Activated T-cell treated with anti-CD3 and anti-CD28 coated beads for 4 hours (primary cell): Measurements from ENCODE around the gene S100A12.

Experiments
- DNase-seq: peaks from one replicate; pipeline ENCODE4 v3.0.0-alpha.2; 2020

S100A12 gene

DNA sequence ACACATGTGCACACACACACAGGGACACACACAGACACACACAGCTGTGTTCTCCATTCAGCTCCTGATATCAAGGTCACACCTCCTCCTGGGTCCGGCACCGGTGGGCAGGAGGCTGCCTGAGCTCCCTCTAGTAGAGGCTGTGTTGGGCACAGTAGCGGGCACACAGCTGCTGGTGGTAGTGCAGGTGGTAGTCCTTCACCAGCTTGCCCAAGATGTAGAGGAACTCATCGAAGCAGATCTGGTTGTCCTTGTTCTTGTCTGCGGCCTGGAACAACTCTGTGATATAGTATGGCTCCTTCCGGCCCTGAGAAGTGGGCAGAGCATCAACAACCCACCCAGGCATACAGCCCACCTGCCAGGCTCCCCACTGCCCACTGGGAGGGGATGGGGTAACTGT, 21.0 kb upstream of the S100A12 start:
- DNase-seq, result no peak

DNA sequence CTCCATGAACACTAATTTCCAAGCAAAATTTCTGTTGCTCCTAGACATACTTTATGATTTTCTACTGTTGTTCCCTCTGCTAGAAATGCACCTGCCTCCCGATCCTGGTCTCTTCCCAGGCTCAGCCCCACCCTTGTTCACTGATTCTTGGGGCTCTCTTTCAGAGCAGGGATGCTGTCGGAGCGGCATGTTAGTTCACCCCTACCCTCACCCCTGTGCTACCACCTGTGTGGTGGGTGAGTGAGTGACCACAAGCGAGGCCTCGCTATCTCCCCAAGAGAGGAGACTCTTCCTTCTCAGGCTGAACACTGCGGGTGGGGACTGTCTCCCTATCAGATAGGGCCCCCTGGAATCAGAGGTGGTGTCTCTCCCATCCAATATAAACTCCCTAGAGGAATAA, 20.4 kb upstream of the S100A12 start:
- no peak for DNase-seq

DNA sequence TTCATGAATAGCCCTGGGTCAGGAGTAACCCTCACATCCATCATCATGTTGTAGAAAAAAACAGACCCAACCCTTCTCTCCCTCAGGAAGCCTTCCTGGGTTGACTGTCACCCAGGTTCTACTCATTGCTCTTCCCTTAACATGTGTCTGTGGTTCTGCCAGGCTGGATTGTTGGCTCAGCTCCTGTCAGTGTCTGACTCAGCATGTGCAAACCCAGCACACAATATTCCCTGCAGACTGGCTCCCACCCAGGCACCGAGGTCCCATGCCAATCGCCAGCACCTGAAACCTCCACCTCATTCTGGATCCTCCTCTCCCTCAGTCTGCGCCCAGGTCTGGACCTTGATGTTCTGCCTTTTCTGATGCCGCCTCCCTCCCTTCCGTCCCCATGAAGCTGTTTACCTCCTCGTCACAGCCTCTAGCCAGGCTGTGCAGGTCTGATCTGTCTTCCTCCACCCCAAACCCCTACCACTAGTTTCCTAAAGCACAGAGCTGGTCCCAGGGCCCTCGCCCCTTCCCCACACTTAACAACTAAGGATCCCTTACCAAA, 19.8 kb upstream of the S100A12 start:
- DNase-seq, result no peak

DNA sequence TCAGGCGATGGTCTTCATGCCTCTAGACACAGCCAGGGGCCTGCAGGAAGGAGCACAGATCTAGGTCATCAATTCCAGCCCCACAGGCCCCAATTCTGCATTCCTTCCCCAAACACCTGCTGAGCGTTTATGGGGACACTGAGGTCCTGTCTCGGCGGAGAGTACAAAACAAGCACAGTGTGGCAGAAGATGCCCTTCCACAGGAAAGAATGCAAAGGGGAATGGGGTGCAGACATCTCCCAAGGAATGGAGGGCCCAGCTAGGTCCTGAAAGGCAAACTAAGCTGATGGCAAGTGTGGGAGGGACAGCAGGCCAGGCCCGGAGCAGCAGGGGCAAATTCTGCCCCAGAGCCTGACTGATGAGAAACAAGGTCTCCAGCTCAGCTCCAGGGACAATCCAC, 19.0 kb upstream of the S100A12 start:
- no peak for DNase-seq

DNA sequence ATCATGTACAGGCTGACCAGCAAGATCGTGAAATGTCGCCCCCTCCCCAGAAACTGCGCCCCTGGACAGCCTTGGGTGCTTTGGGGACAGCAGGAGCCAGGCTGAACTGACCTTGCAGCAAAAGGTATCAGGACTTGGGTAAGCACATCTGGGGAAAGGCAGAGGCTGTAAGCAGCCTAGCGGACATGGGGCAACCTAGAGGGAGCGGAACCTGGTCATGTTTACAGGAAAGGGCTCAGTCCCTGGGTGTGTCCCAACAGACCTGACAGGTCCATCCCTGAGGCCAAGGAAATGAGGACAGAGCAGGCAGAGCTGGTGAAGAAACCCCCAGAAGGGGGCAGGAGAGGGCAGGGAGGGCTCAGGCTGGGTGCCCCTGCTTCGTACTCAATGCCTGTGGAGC, 18.5 kb upstream of the S100A12 start:
- no peak for DNase-seq

DNA sequence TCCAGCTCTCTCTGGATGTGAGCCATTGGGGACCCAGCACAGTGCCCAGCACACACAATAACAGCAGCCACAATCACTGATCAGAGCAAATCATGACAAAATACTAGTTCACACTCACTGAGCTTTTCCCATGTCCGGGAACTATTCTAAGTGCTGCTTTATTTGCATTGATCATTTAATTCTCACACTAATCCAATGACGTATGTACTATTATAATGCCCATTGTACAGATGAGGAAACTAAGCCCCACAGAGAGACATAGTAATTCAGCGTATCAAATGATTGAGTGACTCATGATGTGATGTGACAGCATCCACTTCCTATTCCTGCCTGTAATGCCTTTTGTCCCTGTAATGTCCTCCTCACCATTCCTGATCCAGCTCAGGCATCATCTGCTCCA, 17.4 kb upstream of the S100A12 start:
- no peak for DNase-seq

DNA sequence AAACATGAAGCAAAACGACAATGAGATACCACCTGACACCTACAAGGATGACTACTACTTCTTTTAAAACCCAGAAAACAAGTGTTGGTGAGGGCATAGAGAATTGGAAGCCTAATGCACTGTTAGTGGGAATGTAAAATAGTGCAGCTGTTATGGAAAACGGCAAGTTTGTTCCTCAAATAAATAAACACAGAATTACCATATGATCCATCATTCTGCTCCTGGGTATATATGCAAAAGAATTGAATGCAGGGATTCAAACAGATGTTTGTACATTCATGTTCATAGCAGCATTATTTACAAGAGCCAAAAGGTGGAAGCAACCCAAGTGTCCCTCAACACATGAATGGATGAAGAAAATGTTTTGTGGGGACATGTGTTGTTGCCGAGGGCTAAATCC, 16.8 kb upstream of the S100A12 start:
- no peak for DNase-seq

DNA sequence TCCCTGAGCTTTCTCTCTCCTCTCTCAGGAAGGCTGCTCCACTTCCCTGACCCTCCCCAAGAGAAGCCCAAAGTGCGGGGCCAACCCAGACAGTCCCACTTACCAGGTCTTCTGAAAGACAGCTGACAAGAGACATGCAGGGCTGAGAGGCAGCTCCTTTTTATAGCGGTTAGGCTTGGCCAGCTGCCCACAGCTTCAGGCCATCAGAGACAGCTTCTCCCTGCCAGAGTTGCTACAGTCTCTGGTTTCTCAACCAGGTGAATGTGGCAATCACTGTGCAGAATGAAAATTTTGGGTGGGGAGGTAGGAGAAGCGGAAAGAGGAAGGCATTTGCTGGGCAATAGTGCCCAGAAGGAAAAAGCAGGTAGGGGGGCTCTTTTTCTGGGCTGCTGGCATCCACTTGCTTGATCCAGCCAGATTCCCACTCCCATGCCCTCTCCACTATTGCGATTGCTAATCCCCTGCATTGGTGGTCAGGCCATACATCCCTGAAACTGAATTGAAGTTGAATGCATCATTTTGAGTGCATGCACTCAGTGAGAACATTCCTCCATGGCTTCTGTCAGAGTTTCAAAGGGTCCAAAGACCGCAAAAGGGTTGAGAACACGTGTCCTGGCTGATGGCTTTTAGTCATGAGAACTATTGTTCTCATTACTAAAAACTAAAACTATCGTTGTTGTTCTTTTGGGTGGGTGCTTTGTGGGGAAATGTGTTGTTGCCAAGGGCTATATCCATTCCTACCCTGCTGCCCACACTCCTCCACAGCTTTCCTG, 15.7 kb upstream of the S100A12 start, which contains the start of gene S100A8:
Gene S100A8 (minus strand): TSS at position 136 of the 773 bp plus-strand sequence. CDS start 538 bp downstream, outside the sequence.
- DNase-seq, result no peak

DNA sequence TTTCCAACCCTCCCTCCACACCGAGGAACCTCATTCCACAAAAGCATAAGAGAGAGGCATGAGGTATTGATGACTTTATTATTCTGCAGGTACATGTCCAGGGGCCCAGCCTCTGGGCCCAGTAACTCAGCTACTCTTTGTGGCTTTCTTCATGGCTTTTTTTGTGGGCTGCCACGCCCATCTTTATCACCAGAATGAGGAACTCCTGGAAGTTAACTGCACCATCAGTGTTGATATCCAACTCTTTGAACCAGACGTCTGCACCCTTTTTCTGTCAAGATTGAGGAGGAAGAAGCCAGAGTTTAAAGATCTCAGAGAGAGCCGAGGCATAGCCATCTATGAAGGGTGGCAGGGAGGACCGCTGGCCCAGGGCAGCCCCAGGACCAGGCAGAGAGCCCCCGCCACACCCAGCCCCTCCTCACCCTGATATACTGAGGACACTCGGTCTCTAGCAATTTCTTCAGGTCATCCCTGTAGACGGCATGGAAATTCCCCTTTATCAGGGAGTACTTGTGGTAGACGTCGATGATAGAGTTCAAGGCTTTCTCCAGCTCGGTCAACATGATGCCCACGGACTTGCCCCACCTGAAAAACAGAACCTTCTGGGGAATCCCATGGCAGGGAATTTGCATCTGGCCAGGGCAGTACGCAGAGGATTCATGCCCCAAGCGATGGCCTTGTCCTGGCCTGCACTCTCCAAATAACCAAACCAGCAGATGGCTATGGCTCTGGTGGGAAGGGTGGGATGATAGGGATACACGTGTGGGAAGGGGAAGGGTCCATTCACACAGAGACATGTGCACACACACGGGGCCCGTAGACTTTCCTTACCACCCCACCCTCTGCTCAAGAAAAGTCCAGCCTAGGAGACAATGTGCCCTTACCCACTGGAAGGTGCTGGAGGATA, 14.8 kb upstream of the S100A12 start:
- no peak for DNase-seq

DNA sequence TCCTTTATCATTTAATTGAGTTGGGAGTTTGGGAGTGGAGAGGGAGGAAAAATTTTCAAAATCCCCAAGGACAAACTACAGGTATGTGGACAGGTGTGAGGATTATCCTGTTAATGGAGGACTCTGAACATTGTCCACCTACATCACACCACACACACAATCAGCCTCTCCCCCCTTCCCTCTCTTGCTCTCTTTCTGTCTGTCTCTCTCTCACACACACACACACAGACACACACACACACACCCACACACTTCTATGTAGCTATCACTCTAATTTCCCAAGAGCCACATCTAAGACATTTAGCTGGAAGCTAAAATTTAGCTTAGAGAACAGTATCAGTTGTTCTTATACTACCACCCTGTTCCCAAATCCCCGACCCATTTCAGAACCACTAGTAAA, 14.0 kb upstream of the S100A12 start:
- no peak for DNase-seq

DNA sequence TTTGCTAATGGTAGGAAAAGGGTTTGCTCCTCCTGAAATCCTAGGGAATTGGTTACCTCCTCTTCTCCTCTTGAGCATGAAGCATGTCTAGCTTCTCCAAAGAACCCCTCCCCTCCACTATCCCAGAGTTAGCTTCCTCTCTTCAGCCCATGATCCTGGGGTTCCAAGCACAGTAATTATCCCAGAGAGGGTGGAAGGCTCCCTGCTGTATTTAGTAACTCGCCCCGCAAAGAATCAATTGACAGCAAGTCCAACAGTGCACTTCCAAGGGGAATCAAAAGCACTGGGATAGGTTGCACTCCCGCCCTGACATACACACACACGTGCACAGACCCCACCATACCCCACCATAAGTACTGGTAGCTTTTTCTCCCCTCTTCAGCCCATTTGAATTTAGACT, 12.4 kb upstream of the S100A12 start:
- DNase-seq, result no peak

DNA sequence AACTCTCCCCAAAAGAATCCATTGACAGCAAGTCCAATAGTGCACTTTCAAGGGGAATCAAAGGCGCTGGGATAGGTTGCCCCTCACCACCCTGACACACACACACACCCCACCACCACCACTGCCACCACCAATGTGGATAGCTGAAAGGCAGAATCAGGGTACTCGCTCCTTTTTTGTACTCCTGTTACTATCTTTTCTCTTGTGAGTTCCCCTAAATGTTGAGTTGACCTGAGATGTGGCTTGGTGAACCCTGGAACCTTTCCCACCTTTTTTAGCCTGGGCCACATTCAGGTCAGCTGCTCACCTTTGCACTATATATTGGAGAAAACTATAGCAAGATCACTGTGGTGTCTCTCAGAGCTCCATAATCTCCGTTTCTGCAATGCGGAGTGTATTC, 11.6 kb upstream of the S100A12 start:
- DNase-seq, result no peak

DNA sequence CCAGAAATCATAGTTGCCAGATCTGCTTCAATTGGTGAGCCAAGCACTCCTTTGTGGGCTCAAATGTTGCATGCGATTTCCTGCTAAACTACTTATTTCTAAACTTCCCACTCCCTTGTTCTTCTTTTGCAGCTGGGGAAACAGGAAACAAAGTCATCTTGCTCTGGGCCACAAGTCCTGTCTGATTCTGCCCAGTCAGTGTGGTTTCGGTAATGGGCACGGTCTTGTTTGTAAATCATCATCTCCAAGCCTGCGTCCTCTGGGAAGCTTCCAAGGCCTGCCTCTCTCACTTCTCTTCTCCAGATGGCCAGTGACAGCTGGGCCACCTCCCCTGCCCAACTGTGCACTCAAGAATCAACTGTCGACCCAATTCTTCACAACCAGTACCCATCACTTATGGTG, 11.1 kb upstream of the S100A12 start:
- DNase-seq, result no peak

DNA sequence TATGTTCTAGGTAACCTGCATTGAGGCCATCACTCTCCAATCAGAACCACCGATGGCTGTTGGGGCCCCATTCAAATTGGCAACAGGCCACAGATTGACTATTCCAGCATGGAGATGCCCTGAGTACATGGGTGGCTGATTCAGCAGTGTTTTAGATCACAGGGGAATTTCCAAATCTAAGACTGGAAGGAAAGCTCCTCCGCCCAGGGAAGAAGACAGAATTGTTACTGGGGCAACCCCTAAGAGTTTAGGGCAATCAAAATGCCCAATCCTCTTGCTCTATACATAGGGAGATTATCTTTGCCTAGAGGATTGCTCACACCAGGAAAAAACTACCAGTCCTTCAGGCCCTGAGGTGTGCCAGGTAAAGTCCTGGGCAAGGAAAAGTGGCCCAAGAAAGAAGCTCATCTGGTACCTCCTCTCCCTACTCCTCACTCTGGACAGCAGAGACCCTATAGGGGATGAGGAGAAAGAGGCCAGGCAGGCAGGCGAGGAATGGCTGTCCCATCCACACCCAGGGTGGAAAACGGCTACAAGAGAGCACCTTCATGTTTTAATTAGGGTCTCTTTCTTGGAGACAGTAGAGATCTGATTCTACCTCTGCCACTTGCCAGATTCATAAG, 9.6 kb upstream of the S100A12 start:
- DNase-seq, result no peak

DNA sequence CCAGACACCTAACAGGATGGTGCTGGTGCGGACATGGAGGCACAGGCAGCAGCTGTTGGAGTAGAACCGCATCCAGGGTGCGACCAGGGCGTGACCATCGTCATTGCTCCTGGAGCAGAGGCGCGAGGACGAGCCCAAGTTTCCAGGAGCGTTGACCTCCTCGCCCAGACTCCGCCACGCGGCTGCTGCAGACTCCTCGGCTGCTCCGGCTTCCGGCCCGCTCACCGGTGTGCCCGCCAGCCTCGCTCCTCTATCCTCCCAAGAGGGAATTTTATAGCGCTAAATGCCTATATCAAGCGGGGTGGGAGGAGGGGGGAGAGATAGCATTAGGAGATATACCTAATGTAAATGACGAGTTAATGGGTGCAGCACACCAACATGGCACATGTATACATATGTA, 5.3 kb upstream of the S100A12 start:
- no peak for DNase-seq

DNA sequence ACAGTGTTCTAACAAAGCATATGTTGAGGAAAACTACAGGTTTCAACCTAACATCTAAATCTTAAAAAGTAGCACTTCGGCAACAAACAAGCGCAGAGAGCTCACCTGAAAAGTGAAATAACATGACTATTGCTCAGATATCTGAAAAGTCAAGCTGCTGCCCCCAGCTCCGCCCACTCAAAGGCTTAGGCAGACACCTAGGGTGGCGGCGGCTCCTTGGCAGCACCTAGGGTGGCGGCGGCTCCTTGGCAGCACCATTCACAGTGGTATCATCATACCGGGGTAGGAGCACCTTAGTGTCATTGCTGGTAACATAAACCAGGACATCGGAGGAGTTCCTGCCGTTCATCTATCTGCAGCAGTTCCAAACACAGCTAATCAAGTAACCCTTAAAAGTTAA, 4.2 kb upstream of the S100A12 start:
- no peak for DNase-seq

DNA sequence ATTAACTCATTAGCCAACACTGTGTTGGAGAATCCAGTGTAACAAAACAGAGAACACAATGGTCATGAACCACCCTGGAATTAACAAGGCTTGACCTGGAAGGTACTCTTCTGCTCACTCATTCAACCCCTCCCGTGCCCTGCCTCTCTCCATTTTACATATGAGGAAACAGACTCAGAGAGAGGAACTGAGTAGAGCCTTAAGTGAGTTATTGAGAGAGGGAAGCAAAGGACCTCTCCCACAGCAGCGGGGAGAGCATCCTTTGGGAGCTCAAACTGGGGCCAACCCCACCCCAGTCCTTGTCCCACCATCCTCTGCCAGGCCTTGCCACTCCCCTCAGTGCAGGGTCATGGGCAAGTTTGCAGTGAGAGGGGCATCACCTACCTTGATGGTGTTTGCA, 1.4 kb downstream of the S100A12 start:
- no peak for DNase-seq

DNA sequence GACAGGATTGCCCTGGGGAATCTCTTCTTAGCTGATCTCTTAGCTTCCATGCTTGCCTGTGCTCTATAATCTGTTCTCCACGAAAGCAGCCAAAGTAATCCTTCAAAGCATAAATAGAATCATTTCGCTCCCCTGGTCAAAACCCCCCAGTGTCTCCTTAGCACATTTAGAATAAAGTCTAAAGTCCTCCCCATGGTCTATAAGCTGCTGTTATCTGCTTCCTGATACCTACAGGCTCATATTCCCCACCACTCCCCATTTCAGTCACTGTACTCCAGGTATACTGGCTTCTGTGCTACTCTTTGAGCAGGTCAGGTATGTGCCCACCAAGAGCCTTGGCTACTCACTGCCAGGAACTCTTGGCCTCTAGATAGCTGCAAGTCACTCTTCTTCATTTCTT, 2.9 kb downstream of the S100A12 start:
- DNase-seq, result no peak

DNA sequence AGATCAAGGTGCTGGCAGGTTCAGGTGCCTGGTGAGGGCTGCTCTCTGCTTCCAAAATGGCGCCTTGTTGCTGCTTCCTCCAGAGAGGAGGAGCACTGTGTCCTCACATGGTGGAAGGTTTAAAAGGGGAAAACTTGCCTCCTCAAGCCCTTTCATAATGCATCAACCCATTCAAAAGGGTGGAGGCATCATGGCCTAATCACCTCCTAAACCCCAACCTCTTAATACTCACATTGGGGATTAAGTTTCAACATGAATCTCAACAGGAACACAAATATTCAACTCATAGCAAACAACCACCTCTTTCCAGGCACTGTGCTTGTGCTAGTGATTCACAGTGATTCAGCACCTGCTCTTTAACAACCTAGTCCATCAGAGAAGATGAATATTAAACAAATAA, 4.2 kb downstream of the S100A12 start:
- no peak for DNase-seq

DNA sequence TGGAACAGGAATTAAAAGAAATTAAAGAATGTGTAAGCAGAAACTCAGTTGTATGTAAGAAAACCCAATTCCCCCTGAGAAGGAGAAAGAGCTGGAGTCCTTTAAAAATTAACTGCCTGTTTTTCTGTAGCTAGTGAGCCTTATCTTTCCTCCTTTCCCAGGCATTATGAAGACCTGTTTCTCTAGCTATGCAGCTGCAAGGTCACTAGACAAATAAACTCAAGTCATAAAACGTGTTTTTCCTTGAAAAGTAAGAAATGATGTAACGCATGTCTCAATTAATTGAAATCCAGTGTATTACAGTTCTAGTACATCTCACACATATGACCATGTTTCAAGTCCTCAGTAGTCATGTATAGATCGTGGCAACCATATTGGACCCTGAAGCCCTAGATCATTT, 5.3 kb downstream of the S100A12 start:
- no peak for DNase-seq

DNA sequence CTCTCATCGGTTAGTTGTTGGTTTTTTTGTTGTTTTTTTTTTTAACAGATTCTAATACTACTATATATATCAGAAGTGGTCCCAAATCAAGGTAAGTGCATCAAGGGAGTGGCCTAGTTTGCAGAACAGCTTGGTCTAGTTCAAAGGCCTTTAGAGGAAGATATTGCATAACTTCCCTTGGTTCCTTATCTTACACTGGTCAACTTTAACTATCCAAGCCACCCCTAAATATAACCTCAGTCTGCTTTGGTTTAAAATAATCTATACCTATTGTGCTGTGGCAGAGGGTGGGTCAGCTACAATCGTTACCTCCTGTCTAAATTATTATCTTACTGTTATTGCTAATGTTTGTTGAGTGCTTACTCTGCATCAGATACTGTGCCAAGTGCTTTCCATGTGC, 6.9 kb downstream of the S100A12 start:
- no peak for DNase-seq

DNA sequence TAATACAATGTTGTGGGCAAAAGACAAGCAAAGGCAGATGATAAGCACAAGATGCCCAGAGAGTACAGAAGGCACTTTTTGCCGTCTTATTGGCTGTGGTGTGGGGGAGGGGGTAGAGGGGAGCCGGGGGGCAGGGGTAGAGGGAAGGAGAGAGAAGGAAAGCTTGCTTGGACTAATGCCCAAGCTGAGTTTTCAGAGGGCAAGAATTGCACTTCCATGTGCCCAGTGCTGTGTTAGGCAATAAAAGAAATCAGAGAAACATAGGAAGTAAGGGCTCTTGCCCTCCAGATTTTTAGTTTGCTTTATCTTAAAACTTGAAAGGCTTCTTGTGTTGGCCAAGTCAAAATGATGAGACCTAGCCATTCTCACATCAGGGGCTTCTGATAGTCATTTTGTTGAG, 8.3 kb downstream of the S100A12 start:
- no peak for DNase-seq

DNA sequence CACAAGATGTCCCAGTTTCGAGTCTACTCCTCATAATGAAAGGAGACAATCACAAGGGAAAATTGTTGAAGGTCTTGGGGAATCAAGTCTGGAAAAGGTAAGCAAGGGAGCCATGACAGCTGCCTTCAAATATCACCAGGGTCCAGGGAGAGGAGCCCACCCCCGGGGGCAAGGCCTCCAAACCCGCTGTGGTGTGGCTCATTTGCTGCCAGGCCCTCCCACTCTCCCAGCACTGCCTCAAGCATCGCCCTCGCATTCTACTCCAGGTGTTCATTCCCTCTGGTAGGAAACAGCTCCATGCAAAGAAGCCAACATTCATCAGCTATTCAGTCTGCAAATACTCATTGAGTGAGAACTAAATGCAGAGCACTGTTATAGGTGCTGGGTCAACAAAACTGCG, 9.2 kb downstream of the S100A12 start:
- no peak for DNase-seq

DNA sequence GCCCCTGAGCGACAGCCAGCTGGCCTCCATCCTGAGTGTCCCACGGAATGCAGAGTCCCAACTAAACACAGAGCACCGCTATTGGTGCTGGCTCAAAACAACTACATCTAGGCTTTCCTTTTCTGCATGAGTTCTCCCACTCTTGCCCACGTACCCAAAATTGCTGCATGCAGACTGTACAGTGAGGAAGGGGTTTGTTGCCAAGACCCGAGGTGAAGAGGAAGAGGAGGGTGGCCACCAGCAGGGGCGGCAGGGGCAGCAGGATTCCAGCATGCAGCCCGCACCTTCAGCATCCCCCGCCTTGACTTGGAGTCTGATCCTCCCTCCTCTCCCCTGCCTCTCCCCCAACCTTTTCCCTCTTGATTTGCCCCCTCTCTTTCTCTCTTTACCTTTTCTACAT, 9.7 kb downstream of the S100A12 start:
- DNase-seq, result no peak
